ENCODE measurements around the gene SAE1. TPM values are rescaled to one million over a fixed set of nuclear protein-coding genes. Genes with fewer than 3 reads are reported as not detected.
A peak's percentile ranks its signal among the peaks of the same experiment; 100 is the strongest.

SAE1 gene
- total RNA-seq, 6 experiments from 2014 or later, result 18.8 to 33.2 (median 26.7) TPM

DNA sequence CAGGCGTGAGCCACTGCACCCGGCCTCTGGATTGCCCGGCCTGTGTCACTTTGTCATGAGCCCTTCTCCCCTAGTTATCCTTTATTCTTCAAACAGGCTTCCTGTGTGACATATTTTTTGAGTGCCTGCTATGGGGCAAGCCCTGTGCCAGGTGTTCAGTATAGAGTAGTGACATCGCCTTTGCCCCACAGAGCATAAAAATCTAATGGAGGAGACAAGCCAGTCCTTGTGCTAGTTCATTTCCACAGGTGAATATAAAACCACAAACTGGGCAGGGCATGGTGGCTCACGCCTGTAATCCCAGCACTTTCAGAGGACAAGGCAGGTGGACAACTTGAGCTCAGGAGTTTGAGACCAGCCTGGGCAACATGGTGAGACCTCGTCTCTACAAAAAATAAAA, 57.2 kb downstream of the SAE1 start:
- Histone ChIP-seq H3K36me3 (peaks cover 0 to 3% (median 0%) of the 10 kb centered on the region in 4 donors), H3K9me3 (no peaks in the 10 kb centered on the region), H3K4me1 (peaks cover 0 to 24% (median 10%) of the 10 kb centered on the region in 4 donors), H3K4me3 (no peak overlapping the region), H3K27ac (no peak overlapping the region), H3K27me3 (no peaks in the 10 kb centered on the region)
- ATAC-seq, result no peak
- intact Hi-C loops (cut with DNase I), result no loop called here
- 82% methylated on average over 6 of the region's 6 CpGs for WGBS (ENCODE audit: insufficient coverage, low coverage, low lambda C conversion rate, missing lambda C conversion rate)
- DNase-seq, result no peak
- no peak for TF ChIP-seq POLR2A (IDR thresholded peaks at IDR 0.05)

DNA sequence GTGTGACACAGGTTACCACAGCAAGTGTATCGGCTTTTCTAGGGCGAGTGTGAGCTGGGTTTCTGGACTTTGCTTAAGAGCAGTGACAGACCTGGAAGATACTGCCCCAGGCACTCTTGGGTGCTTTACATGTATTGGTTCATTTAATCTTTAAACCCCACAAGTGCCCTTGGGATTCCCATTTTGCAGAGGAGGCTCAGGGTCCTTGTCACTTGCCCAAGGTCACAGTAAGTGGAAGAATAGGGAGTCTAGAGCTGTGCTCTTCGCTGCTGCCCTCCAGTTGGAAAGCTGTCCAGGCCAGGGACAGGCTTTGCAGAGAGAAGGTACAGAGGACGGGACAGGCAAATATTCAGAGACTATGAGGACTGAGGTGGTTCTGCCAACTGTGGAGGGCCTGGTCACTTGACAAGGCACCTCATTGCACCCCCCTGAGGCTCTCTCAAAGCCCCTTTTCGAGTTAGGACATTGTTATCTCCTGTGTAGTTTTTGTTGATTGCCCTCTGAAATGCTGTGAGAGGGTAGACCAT, 57.9 kb downstream of the SAE1 start:
- Histone ChIP-seq H3K27me3 (no peaks in the 10 kb centered on the region), H3K27ac (no peak overlapping the region), H3K4me3 (no peak overlapping the region), H3K9me3 (no peaks in the 10 kb centered on the region), H3K36me3 (peaks cover 0 to 2% (median 0%) of the 10 kb centered on the region in 4 donors), H3K4me1 (peaks cover 0 to 24% (median 10%) of the 10 kb centered on the region in 4 donors)
- TF ChIP-seq CTCF (IDR thresholded peaks at IDR 0.05), result no peak
- TF ChIP-seq POLR2A (IDR thresholded peaks at IDR 0.05), result no peak
- intact Hi-C loops (cut with DNase I), result no loop called here
- WGBS (ENCODE audit: insufficient coverage, low coverage, low lambda C conversion rate, missing lambda C conversion rate), result no CpG with 5 or more reads among the region's 5 CpGs
- DNase-seq (no peak), ATAC-seq (peak in 2 of 4 donors; percentile 14 to 15)

DNA sequence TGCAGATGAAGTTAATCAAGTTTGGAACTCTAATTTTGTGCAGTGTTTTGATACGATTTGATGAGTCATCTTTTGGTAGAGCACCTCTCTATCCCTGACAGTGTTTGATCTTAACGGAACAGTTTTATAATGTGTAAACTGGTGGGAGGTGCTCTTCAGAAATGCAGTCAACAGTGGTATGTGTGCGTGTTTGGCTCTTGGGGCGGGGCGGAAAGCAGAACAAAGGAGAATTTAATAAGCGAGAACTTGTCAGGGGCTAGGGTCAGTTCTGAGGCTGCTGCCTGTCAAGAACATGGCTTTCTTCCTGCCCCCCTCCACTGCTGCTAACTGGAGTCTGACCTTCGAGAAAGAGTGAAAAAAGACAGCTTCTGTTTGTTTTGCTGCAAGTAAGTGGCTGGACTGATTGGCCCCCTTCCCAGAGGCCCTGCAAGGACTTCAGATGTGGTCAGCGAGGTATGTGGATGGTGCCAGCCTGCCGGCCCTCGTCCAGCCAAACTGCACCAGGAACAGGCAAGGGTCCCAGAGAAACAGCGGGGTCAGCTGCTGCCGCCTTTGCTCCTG, 59.6 kb downstream of the SAE1 start:
- Histone ChIP-seq H3K27ac (peak overlapping the region in 2 of 3 donors; percentile 15 to 26), H3K9me3 (no peaks in the 10 kb centered on the region), H3K36me3 (no peaks in the 10 kb centered on the region), H3K4me3 (no peak overlapping the region), H3K4me1 (peaks cover 0 to 24% (median 10%) of the 10 kb centered on the region in 4 donors), H3K27me3 (no peaks in the 10 kb centered on the region)
- DNase-seq, result peak; percentile 35 to 56 (median 54)
- peak; percentile 43 to 71 (median 53) for ATAC-seq
- TF ChIP-seq POLR2A (IDR thresholded peaks at IDR 0.05) (no peak), CTCF (IDR thresholded peaks at IDR 0.05) (no peak)
- intact Hi-C loops (cut with DNase I), result no loop called here
- 32% methylated on average over 4 of the region's 12 CpGs for WGBS (ENCODE audit: insufficient coverage, low coverage, low lambda C conversion rate, missing lambda C conversion rate)

DNA sequence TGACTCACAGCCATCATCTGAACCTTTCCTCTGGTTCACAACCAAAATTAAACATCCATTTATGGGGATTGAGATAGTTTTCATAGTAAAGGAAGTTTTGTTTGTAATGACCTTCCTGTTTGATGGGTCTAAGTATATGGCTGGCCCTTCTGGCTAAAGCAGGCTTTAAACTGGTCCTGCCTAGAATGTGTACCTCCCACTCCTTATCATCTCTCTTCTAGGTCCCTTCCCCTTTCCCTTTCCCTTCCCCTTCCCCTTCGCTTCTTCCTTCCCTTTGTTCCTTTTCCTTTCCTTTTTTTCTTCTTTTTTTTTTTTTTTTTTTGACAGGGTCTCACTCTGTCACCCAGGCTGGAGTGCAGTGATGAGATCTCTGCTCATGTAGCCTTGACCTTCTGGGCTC, 64.8 kb downstream of the SAE1 start:
- DNase-seq, result no peak
- no peak overlapping the region for H3K4me3 ChIP-seq
- no peaks in the 10 kb centered on the region for H3K27me3 ChIP-seq
- intact Hi-C loops (cut with DNase I), result no loop called here
- H3K9me3 ChIP-seq, result no peaks in the 10 kb centered on the region
- peaks cover 0 to 9% (median 4%) of the 10 kb centered on the region in 4 donors for H3K4me1 ChIP-seq
- H3K36me3 ChIP-seq, result peaks cover 0 to 9% (median 3%) of the 10 kb centered on the region in 4 donors
- WGBS (ENCODE audit: insufficient coverage, low coverage, low lambda C conversion rate, missing lambda C conversion rate), result 50% methylated on average over 1 of the region's 1 CpG
- no peak overlapping the region for H3K27ac ChIP-seq
- no peak for TF ChIP-seq POLR2A (IDR thresholded peaks at IDR 0.05)
- TF ChIP-seq CTCF (IDR thresholded peaks at IDR 0.05), result no peak
- ATAC-seq, result peak in 2 of 4 donors; percentile 31 to 47

GRCh38 chr19:47197141-47197540, 66.5 kb downstream of the SAE1 start:
- Histone ChIP-seq H3K36me3 (peaks cover 0 to 9% (median 3%) of the 10 kb centered on the region in 4 donors), H3K27ac (no peak overlapping the region), H3K4me1 (no peaks in the 10 kb centered on the region), H3K9me3 (no peaks in the 10 kb centered on the region), H3K4me3 (no peak overlapping the region), H3K27me3 (no peaks in the 10 kb centered on the region)
- WGBS (ENCODE audit: insufficient coverage, low coverage, low lambda C conversion rate, missing lambda C conversion rate), result 100% methylated on average over 2 of the region's 4 CpGs
- DNase-seq, result no peak
- ATAC-seq, result no peak
- TF ChIP-seq CTCF (IDR thresholded peaks at IDR 0.05) (no peak), POLR2A (IDR thresholded peaks at IDR 0.05) (no peak)
- intact Hi-C loops (cut with DNase I), result no loop called here
